GM19372 (cell line): ENCODE data around the gene NECTIN1.
A peak's percentile ranks its signal among the peaks of the same experiment; 100 is the strongest.

Experiments
- ATAC-seq: cut with Tn5 transposase; IDR thresholded peaks from one replicate; pipeline ENCODE4 v1.9.1; 2021; ENCODE audit warnings: mild to moderate bottlenecking, low read depth, moderate library complexity; ENCODE audit not compliant: unreplicated experiment

The NECTIN1 gene

GRCh38 chr11:119755356-119756071, 26.5 kb upstream of the NECTIN1 start:
- ATAC-seq, result no peak

GRCh38 chr11:119754656-119755355, 25.8 kb upstream of the NECTIN1 start:
- ATAC-seq, result no peak

DNA sequence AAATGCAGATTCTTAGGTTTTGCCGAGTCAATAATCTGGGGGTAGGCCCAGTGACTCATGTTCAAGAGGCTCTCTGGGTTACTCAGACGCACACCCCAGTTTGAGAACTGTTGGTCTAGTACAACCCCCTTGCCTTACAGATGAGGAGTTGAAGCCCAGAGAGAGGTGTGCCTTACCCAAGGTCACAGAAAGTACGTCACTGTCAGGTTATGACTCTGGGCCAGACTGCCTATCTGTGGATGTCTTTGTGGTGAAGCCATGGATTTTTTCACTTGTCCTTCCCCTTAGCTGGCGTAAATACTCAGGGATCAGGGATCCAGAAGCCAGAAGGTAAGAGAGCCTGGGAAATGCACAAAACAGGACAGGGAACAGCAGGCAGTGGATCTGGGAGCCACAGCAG, 25.2 kb upstream of the NECTIN1 start:
- no peak for ATAC-seq

DNA sequence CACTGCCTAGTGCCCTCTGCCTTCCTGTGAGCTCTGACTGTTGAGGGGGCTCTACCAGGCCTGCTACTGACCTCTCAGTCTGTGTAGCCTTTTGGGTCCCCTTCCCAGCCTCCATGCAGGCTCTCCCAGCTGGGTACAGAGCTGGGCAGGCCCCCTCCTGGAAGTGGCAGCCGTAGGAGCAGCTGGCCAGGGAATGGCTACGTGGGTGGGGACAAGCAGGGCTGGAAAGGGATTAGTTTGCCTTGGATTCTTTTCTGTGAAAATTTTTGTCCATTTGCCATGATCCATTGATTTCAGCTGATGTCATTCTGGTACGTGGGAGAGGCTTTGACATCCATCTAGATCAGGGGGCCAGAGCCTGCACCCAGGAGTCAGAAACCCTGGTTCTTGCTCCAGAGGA, 23.9 kb upstream of the NECTIN1 start:
- ATAC-seq, result no peak

- no peak for ATAC-seq
Observed at GRCh38 chr11:119752345-119752871, 23.4 kb upstream of the NECTIN1 start.

DNA sequence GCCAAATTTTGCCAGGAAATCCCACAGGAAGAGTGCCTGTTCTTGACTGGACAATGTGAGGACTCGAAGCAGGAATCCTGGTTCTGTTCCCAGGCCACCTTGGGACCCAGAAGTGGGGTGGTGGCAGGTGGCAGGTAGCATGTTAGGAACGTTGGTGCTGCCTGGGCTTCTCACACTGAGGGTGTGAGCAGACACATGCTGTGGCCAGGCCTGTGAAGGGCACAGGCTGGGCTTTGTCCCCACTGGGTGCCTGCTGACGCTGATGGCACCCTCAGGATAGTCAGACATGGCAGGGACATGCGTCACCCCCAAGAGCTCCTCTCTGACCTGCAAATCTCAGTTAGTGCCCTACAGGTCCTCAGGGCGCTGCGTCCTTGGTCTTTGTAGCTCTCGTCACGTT, 21.1 kb upstream of the NECTIN1 start:
- no peak for ATAC-seq

GRCh38 chr11:119749006-119749565, 20.1 kb upstream of the NECTIN1 start:
- ATAC-seq, result no peak

DNA sequence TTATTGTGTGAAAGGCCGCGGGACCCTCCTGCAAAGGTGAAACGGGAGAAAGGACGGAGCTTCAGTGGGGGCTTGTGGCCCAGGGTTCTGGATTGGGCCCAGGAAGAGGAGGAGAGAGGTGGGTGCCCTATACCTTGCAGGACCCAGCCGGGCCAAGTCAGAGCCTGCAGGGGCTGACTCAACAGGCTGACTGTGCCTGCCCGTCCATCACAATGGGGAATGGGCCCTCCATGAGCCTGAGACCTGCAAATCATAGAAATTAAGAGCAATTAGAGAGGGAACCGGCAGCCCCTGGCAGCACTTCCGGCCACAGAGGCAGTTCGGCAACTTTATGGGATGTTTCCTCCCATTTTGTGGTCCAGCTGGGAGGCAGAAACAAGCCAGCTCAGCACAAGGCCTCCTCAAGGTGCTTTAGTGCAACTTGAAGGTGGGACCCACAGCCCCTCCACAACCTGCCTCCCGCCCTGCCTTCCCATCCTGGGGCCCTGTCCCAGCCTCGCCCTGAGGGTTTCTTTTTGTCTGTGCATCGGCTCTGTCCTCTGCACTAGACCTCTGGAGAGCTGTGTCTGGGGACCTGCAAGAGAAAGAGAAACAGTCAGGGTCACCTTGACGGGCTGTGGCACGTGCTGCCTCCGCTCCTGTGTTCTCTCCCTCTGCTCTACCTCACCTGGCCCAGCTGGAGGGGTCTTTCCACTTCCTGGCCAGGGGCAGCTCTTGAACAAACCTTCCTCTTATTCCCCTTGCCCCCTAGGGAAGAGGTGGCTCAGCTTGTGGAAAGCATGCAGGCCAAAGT, 19.1 kb upstream of the NECTIN1 start:
- no peak for ATAC-seq

DNA sequence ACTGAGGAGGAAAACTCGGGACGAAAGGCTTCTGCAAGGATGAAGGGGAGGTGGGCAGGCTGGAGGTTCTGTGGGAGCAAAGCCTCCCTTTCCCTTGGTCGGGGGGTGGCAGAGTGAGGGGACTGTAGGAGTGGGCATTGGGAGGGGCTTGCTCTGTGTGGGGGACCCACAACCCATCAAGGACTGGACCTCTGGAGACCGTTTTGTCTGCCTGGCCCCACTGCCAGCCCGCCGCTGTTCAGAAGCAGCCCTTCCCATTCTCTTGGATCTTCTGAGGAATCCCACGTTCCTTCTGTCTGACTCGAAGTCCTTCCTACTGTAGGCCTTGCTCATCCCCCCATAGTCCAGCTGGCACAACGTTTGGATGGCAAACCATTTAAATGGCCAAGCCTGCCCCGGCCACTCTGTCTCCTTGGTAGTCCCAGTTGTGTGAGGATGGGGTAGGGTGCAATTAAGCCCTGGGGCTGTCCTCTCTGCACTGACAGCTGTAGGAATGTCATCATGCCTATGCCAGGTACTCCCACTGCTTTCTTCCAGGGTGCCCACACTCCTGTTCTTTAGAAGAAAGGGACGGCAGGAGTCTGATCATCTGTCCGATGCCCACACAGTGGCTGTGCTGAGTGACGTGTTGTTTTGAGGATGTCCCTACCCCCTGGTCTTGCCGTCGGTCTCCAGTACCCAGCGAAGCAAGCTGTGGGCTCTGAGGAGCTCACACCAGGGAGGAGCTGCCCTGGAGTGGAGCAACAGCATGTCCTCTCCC, 17.0 kb upstream of the NECTIN1 start:
- ATAC-seq, result no peak

- ATAC-seq, result no peak
Observed at GRCh38 chr11:119745112-119745511, 16.1 kb upstream of the NECTIN1 start.

GRCh38 chr11:119744577-119744976, 15.6 kb upstream of the NECTIN1 start:
- no peak for ATAC-seq

GRCh38 chr11:119743006-119743405, 14.0 kb upstream of the NECTIN1 start:
- no peak for ATAC-seq

- no peak for ATAC-seq
Observed at GRCh38 chr11:119742263-119742861, 13.4 kb upstream of the NECTIN1 start.

- ATAC-seq, result peak; percentile 67
Observed at GRCh38 chr11:119741369-119742262, 12.6 kb upstream of the NECTIN1 start.

DNA sequence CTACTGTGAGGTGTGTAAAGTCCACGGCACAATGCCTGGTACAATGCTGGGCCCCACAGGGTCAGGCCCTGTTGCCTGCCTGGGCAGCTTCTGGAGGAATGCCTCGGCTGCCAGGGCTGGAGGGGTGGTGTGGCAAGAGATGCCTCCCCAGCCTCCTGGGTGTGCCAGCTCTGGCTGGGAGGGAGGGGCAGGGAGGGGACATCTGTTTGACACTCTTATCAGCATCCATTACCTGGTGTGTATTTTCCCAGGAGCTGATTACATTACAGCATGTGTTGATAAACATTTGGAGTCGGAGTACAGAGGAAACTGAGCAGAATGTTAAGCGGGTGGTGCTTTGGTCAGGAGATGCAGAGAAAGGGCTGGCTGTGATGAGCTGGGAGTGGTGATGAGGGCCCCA, 11.0 kb upstream of the NECTIN1 start:
- ATAC-seq, result no peak

GRCh38 chr11:119739021-119739703, 10.2 kb upstream of the NECTIN1 start:
- ATAC-seq, result no peak

DNA sequence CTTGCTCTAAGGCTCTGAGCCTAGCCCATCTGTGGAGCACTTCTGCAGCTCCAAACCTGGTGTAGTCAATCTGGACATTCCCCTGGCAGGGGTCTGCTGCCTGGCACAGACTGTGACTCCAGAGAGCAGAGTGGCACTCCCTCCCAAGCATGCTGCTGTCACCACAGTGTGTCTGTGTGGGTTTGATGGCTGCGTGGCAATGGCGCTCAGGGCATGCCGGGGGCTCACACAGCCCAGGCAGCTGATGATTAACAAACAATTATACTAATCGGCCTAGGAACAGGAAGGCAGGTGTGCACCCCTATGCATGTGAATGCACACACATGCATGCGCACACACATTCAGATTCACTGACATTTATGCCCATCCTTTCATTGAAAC, 9.0 kb upstream of the NECTIN1 start:
- no peak for ATAC-seq

GRCh38 chr11:119737366-119738058, 8.5 kb upstream of the NECTIN1 start:
- ATAC-seq, result no peak
